HEK293 (cell line): Measurements from ENCODE around the gene MECP2.

Experiments
- KLF16 ChIP-seq: fragments of 450-650 bp; formaldehyde crosslinking; IDR thresholded peaks from 2 replicates; pipeline ENCODE4 v1.5.1; 2017; ENCODE audit warnings: missing biosample characterization, missing genetic modification characterization
- RBAK ChIP-seq: fragments of 450-650 bp; formaldehyde crosslinking; IDR thresholded peaks from 2 replicates; pipeline ENCODE4 v1.5.1; 2016; ENCODE audit warnings: missing biosample characterization, missing genetic modification characterization
- YY1 ChIP-seq: fragments of 450-650 bp; formaldehyde crosslinking; IDR thresholded peaks from 2 replicates; pipeline ENCODE4 v1.5.1; 2018; ENCODE audit warnings: missing biosample characterization, missing genetic modification characterization
- ZBTB48 ChIP-seq: fragments of 450-650 bp; formaldehyde crosslinking; IDR thresholded peaks from 2 replicates; pipeline ENCODE4 v1.5.1; 2016; ENCODE audit warnings: missing biosample characterization, missing genetic modification characterization
- ZBTB8A ChIP-seq: fragments of 450-650 bp; formaldehyde crosslinking; IDR thresholded peaks from 2 replicates; pipeline ENCODE4 v1.5.1; 2016; ENCODE audit warnings: missing biosample characterization, missing genetic modification characterization
- ZFHX2 ChIP-seq: fragments of 450-650 bp; formaldehyde crosslinking; conservative IDR thresholded peaks from 2 replicates; pipeline ENCODE4 v1.5.1; 2016; ENCODE audit warnings: missing biosample characterization, missing genetic modification characterization
- ZFP41 ChIP-seq: fragments of 450-650 bp; formaldehyde crosslinking; IDR thresholded peaks from 2 replicates; pipeline ENCODE4 v1.5.1; 2016; ENCODE audit warnings: missing biosample characterization, missing genetic modification characterization, borderline replicate concordance
- ZNF114 ChIP-seq: fragments of 450-650 bp; formaldehyde crosslinking; IDR thresholded peaks from 2 replicates; pipeline ENCODE4 v1.5.0; 2017; ENCODE audit warnings: missing biosample characterization, missing genetic modification characterization
- ZNF138 ChIP-seq: fragments of 450-650 bp; formaldehyde crosslinking; IDR thresholded peaks from 2 replicates; pipeline ENCODE4 v1.5.1; 2016; ENCODE audit warnings: missing biosample characterization, missing genetic modification characterization, borderline replicate concordance
- ZNF354C ChIP-seq: fragments of 450-650 bp; formaldehyde crosslinking; IDR thresholded peaks from 2 replicates; pipeline ENCODE4 v1.5.1; 2016; ENCODE audit warnings: missing biosample characterization, missing genetic modification characterization, low read depth, borderline replicate concordance
- ZNF391 ChIP-seq: fragments of 450-650 bp; formaldehyde crosslinking; IDR thresholded peaks from 2 replicates; pipeline ENCODE4 v1.5.1; 2016; ENCODE audit warnings: low read depth, missing biosample characterization, missing genetic modification characterization, borderline replicate concordance
- ZNF416 ChIP-seq: fragments of 450-650 bp; formaldehyde crosslinking; IDR thresholded peaks from 2 replicates; pipeline ENCODE4 v1.5.1; 2016; ENCODE audit warnings: missing biosample characterization, missing genetic modification characterization
- ZNF501 ChIP-seq: fragments of 450-650 bp; formaldehyde crosslinking; IDR thresholded peaks from 2 replicates; pipeline ENCODE4 v1.5.1; 2016; ENCODE audit warnings: missing biosample characterization, missing genetic modification characterization
- ZNF514 ChIP-seq: fragments of 450-650 bp; formaldehyde crosslinking; IDR thresholded peaks from 2 replicates; pipeline ENCODE4 v1.5.1; 2016; ENCODE audit warnings: missing biosample characterization, missing genetic modification characterization
- ZNF549 ChIP-seq: fragments of 450-650 bp; IDR thresholded peaks from 2 replicates; pipeline ENCODE4 v1.5.1; 2018; ENCODE audit warnings: missing biosample characterization, missing genetic modification characterization, mild to moderate bottlenecking, inconsistent platforms, moderate library complexity
- ZNF785 ChIP-seq: fragments of 450-650 bp; formaldehyde crosslinking; IDR thresholded peaks from 2 replicates; pipeline ENCODE4 v1.5.1; 2016; ENCODE audit warnings: missing biosample characterization, missing genetic modification characterization
- ZSCAN16 ChIP-seq: fragments of 450-650 bp; formaldehyde crosslinking; IDR thresholded peaks from 2 replicates; pipeline ENCODE4 v1.5.1; 2016; ENCODE audit warnings: missing biosample characterization, missing genetic modification characterization
- ZSCAN30 ChIP-seq: fragments of 450-650 bp; IDR thresholded peaks from 2 replicates; pipeline ENCODE4 v1.5.1; 2018; ENCODE audit warnings: missing biosample characterization, mild to moderate bottlenecking, missing genetic modification characterization, moderate library complexity
- ZXDB ChIP-seq: fragments of 450-650 bp; formaldehyde crosslinking; IDR thresholded peaks from 2 replicates; pipeline ENCODE4 v1.5.1; 2016; ENCODE audit warnings: missing biosample characterization, missing genetic modification characterization
- TF ChIP-seq, protein P1 (sequence below): fragments of 450-650 bp; formaldehyde crosslinking; IDR thresholded peaks from 2 replicates; pipeline ENCODE4 v1.5.1; 2016; ENCODE audit warnings: missing biosample characterization, missing genetic modification characterization
- TF ChIP-seq, protein P2 (sequence below): fragments of 450-650 bp; formaldehyde crosslinking; IDR thresholded peaks from 2 replicates; pipeline ENCODE4 v1.5.1; 2016; ENCODE audit warnings: missing biosample characterization, missing genetic modification characterization
- TF ChIP-seq, protein P3 (sequence below): fragments of 450-650 bp; formaldehyde crosslinking; IDR thresholded peaks from 2 replicates; pipeline ENCODE4 v1.5.1; 2016; ENCODE audit warnings: missing biosample characterization, missing genetic modification characterization
- TF ChIP-seq, protein P4 (sequence below): fragments of 450-650 bp; IDR thresholded peaks from 2 replicates; pipeline ENCODE4 v1.5.1; 2018; ENCODE audit warnings: missing biosample characterization, mild to moderate bottlenecking, missing genetic modification characterization
- TF ChIP-seq, protein P5 (sequence below): fragments of 450-650 bp; formaldehyde crosslinking; IDR thresholded peaks from 2 replicates; pipeline ENCODE4 v1.5.1; 2016; ENCODE audit warnings: missing biosample characterization, missing genetic modification characterization, borderline replicate concordance
- TF ChIP-seq, protein P6 (sequence below): fragments of 450-650 bp; formaldehyde crosslinking; IDR thresholded peaks from 2 replicates; pipeline ENCODE4 v1.5.1; 2016; ENCODE audit warnings: missing biosample characterization, missing genetic modification characterization
- TF ChIP-seq, protein P7 (sequence below): fragments of 450-650 bp; formaldehyde crosslinking; IDR thresholded peaks from 2 replicates; pipeline ENCODE4 v1.5.1; 2016; ENCODE audit warnings: missing biosample characterization, missing genetic modification characterization

The MECP2 gene

DNA sequence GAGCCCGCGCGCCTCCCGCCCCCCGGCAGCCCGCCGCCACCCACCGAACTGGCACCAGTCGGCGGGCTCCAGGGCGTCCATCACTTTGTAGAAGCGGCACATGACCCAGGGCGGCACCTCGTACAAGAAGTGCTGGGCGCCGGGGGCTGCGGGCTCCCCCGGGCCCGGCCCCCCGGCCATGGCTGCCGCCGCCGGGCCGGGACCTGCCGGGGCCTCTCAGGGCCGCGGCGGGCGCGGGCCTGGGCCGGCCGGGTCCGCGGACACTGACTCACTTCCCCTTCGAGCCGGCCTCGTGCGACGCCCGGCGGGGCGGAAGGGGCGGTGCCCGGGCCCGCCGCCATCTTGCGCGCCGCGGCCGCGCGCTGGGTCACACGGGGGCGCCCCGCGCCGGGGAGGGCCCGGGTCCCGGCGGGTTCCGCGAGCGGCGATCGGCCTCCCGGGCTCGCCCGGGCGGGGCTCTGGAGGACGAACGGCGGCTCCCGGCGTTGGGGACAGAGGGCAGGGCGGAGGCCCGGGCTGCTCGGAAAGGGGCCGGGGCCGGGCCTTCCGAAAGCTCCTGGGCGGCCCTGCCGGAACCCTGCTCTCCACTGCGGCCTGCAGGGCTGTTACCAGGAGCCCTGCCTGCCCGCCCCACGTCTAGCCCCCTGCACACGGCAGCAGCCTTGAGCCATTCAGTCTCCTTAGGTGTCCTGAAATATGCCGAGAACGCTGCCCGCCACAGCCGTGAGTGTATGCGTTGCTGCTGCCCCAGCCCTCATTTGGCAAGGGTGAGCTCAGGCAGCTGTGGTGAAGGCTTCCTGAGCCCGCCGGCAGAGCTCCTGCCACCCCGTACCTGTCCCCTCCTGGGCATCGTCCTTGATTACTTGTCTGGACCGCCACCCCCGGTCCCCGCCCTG lies 77.6 kb downstream of the MECP2 start, which contains the start of gene IRAK1 (continued):
- TF ChIP-seq, protein P1, sequence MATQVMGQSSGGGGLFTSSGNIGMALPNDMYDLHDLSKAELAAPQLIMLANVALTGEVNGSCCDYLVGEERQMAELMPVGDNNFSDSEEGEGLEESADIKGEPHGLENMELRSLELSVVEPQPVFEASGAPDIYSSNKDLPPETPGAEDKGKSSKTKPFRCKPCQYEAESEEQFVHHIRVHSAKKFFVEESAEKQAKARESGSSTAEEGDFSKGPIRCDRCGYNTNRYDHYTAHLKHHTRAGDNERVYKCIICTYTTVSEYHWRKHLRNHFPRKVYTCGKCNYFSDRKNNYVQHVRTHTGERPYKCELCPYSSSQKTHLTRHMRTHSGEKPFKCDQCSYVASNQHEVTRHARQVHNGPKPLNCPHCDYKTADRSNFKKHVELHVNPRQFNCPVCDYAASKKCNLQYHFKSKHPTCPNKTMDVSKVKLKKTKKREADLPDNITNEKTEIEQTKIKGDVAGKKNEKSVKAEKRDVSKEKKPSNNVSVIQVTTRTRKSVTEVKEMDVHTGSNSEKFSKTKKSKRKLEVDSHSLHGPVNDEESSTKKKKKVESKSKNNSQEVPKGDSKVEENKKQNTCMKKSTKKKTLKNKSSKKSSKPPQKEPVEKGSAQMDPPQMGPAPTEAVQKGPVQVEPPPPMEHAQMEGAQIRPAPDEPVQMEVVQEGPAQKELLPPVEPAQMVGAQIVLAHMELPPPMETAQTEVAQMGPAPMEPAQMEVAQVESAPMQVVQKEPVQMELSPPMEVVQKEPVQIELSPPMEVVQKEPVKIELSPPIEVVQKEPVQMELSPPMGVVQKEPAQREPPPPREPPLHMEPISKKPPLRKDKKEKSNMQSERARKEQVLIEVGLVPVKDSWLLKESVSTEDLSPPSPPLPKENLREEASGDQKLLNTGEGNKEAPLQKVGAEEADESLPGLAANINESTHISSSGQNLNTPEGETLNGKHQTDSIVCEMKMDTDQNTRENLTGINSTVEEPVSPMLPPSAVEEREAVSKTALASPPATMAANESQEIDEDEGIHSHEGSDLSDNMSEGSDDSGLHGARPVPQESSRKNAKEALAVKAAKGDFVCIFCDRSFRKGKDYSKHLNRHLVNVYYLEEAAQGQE (tag by site-specific recombination), result no peak
- TF ChIP-seq RBAK (tag by site-specific recombination), result no peak
- TF ChIP-seq ZNF514 (tag by site-specific recombination), result no peak
- no peak; the same call in 1 of the 2 replicates for TF ChIP-seq ZBTB48
- no peak for TF ChIP-seq ZNF391 (tag by site-specific recombination)
- no peak for TF ChIP-seq ZNF354C (tag by site-specific recombination)
- TF ChIP-seq ZSCAN16 (tag by site-specific recombination), result no peak
- no peak for TF ChIP-seq ZFHX2 (tag by site-specific recombination)
- peak; percentile 56; the same call in 1 of the 2 replicates for TF ChIP-seq ZXDB (tag by site-specific recombination)
- peak; percentile 33; the same call in 1 of the 2 replicates for TF ChIP-seq ZSCAN30
- TF ChIP-seq, protein P2, sequence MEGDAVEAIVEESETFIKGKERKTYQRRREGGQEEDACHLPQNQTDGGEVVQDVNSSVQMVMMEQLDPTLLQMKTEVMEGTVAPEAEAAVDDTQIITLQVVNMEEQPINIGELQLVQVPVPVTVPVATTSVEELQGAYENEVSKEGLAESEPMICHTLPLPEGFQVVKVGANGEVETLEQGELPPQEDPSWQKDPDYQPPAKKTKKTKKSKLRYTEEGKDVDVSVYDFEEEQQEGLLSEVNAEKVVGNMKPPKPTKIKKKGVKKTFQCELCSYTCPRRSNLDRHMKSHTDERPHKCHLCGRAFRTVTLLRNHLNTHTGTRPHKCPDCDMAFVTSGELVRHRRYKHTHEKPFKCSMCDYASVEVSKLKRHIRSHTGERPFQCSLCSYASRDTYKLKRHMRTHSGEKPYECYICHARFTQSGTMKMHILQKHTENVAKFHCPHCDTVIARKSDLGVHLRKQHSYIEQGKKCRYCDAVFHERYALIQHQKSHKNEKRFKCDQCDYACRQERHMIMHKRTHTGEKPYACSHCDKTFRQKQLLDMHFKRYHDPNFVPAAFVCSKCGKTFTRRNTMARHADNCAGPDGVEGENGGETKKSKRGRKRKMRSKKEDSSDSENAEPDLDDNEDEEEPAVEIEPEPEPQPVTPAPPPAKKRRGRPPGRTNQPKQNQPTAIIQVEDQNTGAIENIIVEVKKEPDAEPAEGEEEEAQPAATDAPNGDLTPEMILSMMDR (tag by site-specific recombination), result 0 out of 2 replicates have a peak, but pooled peaks have one; percentile 23
- no peak for TF ChIP-seq ZFP41 (tag by site-specific recombination)
- TF ChIP-seq, protein P3, sequence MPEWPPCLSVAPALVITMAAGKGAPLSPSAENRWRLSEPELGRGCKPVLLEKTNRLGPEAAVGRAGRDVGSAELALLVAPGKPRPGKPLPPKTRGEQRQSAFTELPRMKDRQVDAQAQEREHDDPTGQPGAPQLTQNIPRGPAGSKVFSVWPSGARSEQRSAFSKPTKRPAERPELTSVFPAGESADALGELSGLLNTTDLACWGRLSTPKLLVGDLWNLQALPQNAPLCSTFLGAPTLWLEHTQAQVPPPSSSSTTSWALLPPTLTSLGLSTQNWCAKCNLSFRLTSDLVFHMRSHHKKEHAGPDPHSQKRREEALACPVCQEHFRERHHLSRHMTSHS (tag by site-specific recombination), result no peak
- TF ChIP-seq, protein P4, sequence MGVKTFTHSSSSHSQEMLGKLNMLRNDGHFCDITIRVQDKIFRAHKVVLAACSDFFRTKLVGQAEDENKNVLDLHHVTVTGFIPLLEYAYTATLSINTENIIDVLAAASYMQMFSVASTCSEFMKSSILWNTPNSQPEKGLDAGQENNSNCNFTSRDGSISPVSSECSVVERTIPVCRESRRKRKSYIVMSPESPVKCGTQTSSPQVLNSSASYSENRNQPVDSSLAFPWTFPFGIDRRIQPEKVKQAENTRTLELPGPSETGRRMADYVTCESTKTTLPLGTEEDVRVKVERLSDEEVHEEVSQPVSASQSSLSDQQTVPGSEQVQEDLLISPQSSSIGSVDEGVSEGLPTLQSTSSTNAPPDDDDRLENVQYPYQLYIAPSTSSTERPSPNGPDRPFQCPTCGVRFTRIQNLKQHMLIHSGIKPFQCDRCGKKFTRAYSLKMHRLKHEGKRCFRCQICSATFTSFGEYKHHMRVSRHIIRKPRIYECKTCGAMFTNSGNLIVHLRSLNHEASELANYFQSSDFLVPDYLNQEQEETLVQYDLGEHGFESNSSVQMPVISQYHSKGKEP (tag by site-specific recombination), result no peak
- TF ChIP-seq ZNF416 (tag by site-specific recombination), result no peak
- TF ChIP-seq ZNF114 (tag by site-specific recombination), result no peak
- TF ChIP-seq, protein P5, sequence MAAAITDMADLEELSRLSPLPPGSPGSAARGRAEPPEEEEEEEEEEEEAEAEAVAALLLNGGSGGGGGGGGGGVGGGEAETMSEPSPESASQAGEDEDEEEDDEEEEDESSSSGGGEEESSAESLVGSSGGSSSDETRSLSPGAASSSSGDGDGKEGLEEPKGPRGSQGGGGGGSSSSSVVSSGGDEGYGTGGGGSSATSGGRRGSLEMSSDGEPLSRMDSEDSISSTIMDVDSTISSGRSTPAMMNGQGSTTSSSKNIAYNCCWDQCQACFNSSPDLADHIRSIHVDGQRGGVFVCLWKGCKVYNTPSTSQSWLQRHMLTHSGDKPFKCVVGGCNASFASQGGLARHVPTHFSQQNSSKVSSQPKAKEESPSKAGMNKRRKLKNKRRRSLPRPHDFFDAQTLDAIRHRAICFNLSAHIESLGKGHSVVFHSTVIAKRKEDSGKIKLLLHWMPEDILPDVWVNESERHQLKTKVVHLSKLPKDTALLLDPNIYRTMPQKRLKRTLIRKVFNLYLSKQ (tag by site-specific recombination), result no peak
- TF ChIP-seq ZNF501 (tag by site-specific recombination), result 0 out of 2 replicates have a peak, but pooled peaks have one; percentile 29
- TF ChIP-seq KLF16, result no peak
- TF ChIP-seq ZNF138 (tag by site-specific recombination), result no peak
- no peak for TF ChIP-seq ZNF785
- TF ChIP-seq ZNF549, result no peak
- peak; percentile 53; the same call in 1 of the 2 replicates for TF ChIP-seq ZBTB8A (tag by site-specific recombination)
- TF ChIP-seq YY1 (tag by site-specific recombination), result peak; percentile 19
- TF ChIP-seq, protein P6, sequence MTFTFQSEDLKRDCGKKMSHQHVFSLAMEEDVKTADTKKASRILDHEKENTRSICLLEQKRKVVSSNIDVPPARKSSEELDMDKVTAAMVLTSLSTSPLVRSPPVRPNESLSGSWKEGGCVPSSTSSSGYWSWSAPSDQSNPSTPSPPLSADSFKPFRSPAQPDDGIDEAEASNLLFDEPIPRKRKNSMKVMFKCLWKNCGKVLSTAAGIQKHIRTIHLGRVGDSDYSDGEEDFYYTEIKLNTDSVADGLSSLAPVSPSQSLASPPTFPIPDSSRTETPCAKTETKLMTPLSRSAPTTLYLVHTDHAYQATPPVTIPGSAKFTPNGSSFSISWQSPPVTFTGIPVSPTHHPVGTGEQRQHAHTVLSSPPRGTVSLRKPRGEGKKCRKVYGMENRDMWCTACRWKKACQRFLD, result no peak
- TF ChIP-seq, protein P7, sequence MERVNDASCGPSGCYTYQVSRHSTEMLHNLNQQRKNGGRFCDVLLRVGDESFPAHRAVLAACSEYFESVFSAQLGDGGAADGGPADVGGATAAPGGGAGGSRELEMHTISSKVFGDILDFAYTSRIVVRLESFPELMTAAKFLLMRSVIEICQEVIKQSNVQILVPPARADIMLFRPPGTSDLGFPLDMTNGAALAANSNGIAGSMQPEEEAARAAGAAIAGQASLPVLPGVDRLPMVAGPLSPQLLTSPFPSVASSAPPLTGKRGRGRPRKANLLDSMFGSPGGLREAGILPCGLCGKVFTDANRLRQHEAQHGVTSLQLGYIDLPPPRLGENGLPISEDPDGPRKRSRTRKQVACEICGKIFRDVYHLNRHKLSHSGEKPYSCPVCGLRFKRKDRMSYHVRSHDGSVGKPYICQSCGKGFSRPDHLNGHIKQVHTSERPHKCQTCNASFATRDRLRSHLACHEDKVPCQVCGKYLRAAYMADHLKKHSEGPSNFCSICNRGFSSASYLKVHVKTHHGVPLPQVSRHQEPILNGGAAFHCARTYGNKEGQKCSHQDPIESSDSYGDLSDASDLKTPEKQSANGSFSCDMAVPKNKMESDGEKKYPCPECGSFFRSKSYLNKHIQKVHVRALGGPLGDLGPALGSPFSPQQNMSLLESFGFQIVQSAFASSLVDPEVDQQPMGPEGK, result peak; percentile 78
